Effector memory CD8-positive, alpha-beta T cell (primary cell): ENCODE measurements around the gene LOC101059915.

Source experiments
- ATAC-seq: fragments of 150-1000 bp; cut with Tn5 transposase; replicated peaks from 2 replicates; pipeline ENCODE4 v1.10.0; 2021; ENCODE audit warnings: mild to moderate bottlenecking, moderate library complexity
- DNase-seq, 3 experiments: peaks; one replicate each; pipeline ENCODE4 v3.0.0; 2021
- H3K27ac Mint-ChIP-seq, 2 donors: one replicate each; pipeline ENCODE4 v1.8.0; 2022; ENCODE audit warnings: mild to moderate bottlenecking in 2 of 2, mixed read lengths in 2 of 2, moderate library complexity in 2 of 2
- H3K27me3 Mint-ChIP-seq, 2 donors: one replicate each; pipeline ENCODE4 v1.8.0; 2022; ENCODE audit warnings: mixed read lengths in 2 of 2
- H3K36me3 Mint-ChIP-seq: one replicate; pipeline ENCODE4 v1.8.0; 2022; ENCODE audit warnings: mild to moderate bottlenecking, moderate library complexity, mixed read lengths; ENCODE audit not compliant: insufficient read depth
- H3K4me1 Mint-ChIP-seq, 2 donors: one replicate each; pipeline ENCODE4 v1.8.0; 2022; ENCODE audit warnings: low read depth in 2 of 2, mixed read lengths in 2 of 2
- H3K4me3 Mint-ChIP-seq, 2 donors: one replicate each; pipeline ENCODE4 v1.8.0; 2022; ENCODE audit warnings: mild to moderate bottlenecking in 2 of 2, mixed read lengths in 2 of 2, moderate library complexity in 2 of 2
- H3K9me3 Mint-ChIP-seq, 2 donors: one replicate each; pipeline ENCODE4 v1.8.0; 2022; ENCODE audit warnings: mixed read lengths in 2 of 2

LOC101059915 gene

DNA sequence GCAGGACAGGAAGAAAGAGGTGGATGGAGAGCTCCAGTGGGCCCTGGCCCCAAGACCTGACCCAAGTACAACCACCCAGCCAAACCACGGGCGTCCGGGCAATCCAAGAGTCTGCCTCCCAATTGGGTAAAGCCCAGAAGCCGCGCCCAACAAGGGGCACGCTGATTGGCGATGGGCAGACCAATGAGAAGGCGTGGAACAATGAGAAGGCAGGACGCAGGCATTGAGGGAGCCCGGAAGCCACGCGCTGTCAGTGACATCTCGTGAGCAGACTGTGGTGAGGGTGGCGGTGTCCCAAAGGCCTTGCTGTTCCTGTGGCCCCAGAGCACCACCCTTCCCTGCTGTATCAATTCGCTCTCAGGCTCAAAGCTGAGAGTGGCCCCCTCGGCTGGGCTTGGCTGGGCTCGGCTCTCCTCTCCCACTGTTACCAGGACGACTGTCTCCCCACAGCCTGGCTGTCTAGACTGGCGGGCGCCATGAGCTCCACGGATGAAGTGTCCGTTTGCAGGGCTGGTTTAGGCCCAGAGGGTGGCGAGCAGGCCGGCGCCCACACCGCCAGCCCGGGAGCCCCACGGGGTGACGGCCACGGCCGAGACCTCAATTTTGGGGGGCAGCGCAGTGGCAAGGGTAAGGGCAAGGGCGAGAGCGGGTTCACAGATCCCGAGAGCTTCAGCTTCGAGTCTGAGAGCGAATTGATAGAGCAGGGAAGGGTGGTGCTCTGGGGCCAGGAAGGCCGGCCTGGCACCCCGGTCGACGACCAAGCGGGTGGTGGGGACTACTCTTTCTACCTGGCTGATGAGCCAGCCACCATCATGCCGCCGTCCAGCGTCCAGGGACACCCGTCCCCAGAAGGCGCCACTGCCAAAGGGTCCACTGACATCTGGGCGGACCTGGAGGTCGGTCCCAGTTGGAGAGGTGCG lies at the start of gene LOC101059915:
TSS of gene LOC101059915 (plus strand) at position 219 of the 920 bp plus-strand sequence.
- Mint-ChIP-seq H3K4me1 (peaks cover 4 to 14% of the 10 kb centered on the region in 2 donors), H3K36me3 (peaks cover 5% of the 10 kb centered on the region), H3K27me3 (peaks cover 0 to 15% of the 10 kb centered on the region in 2 donors), H3K9me3 (no peaks in the 10 kb centered on the region), H3K4me3 (no peak within 1 kb of the TSS), H3K27ac (no peak within 1 kb of the TSS)
- no peak for ATAC-seq
- no peak for DNase-seq

DNA sequence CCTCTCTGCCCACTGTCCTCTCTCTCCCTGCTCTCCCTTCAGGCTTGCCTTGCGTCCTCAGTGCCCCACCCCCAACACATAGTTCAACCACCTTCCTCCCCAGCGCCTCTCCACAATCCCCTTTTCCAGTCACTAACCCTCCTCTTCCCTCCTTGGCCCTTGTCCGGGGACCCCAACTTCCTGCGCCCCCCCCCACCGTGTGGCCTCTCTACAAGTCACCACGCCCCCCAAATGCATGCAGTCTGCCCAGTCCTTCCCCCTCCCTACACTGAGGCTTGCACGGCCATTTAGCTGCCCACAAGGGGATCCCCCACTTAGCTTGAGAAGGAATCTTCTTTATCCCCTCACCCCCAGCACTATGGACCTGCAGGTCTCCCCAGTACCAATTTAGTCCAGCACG lies 49.6 kb upstream of the LOC101059915 start:
- H3K4me1 Mint-ChIP-seq, result peaks cover 51 to 52% of the 10 kb centered on the region in 2 donors
- DNase-seq, result no peak
- peak overlapping the region; percentile 98 for H3K27ac Mint-ChIP-seq
- H3K4me3 Mint-ChIP-seq, result peak overlapping the region; percentile 89 to 92
- H3K9me3 Mint-ChIP-seq, result no peaks in the 10 kb centered on the region
- H3K36me3 Mint-ChIP-seq, result peaks cover 68% of the 10 kb centered on the region
- no peak for ATAC-seq
- H3K27me3 Mint-ChIP-seq, result no peaks in the 10 kb centered on the region

GRCh38 chrX:71618303-71618721 lies 49.0 kb upstream of the LOC101059915 start, which contains the start of gene CXCR3:
Gene CXCR3 (minus strand): TSS chrX:71618511. CDS start chrX:71618449, 62 bp downstream.
- Mint-ChIP-seq H3K36me3 (peaks cover 71% of the 10 kb centered on the region), H3K9me3 (no peaks in the 10 kb centered on the region), H3K27ac (peak within 1 kb of the TSS; percentile 98), H3K4me3 (peak within 1 kb of the TSS; percentile 89 to 92), H3K4me1 (peaks cover 55 to 58% of the 10 kb centered on the region in 2 donors), H3K27me3 (no peaks in the 10 kb centered on the region)
- DNase-seq, result peak in 2 of 3 experiments; percentile 29 to 44
- peak; percentile 27 for ATAC-seq

- H3K4me1 Mint-ChIP-seq, result peaks cover 57 to 63% of the 10 kb centered on the region in 2 donors
- H3K4me3 Mint-ChIP-seq, result peak overlapping the region; percentile 89 to 92
- DNase-seq (no peak), ATAC-seq (no peak)
- peak overlapping the region; percentile 98 for H3K27ac Mint-ChIP-seq
- H3K9me3 Mint-ChIP-seq, result no peaks in the 10 kb centered on the region
- H3K36me3 Mint-ChIP-seq, result peaks cover 75% of the 10 kb centered on the region
- no peaks in the 10 kb centered on the region for H3K27me3 Mint-ChIP-seq
These were observed 48.6 kb upstream of the LOC101059915 start for GRCh38 chrX:71618787-71619186.

DNA sequence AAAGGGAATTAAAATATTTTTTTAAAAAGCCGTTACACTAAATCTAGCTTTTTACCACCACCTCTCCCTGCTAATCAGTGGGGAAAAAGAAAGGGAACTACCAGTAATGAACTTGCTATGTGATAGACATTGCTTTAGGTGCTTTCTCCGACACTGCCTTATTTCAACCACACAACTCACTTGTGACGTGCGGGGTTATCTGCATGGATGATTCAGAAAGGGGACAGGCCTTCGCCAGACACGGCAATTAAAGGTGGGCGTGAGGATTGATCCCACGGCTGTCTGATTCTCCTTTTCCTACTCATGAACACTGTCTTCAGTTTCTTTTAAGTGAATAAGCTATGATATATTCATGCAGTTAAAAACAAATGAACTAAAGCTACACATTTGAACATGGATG lies 48.2 kb upstream of the LOC101059915 start:
- no peaks in the 10 kb centered on the region for H3K27me3 Mint-ChIP-seq
- H3K27ac Mint-ChIP-seq, result peak overlapping the region; percentile 98
- H3K36me3 Mint-ChIP-seq, result peaks cover 71% of the 10 kb centered on the region
- peaks cover 58 to 65% of the 10 kb centered on the region in 2 donors for H3K4me1 Mint-ChIP-seq
- H3K4me3 Mint-ChIP-seq, result peak overlapping the region; percentile 89 to 92
- ATAC-seq (peak; percentile 45), DNase-seq (peak; percentile 39 to 57 (median 41))
- no peaks in the 10 kb centered on the region for H3K9me3 Mint-ChIP-seq

- Mint-ChIP-seq H3K36me3 (peaks cover 65% of the 10 kb centered on the region), H3K27me3 (no peaks in the 10 kb centered on the region), H3K9me3 (no peaks in the 10 kb centered on the region), H3K4me1 (peaks cover 56 to 64% of the 10 kb centered on the region in 2 donors), H3K27ac (peak overlapping the region; percentile 98), H3K4me3 (peak overlapping the region; percentile 89 to 92)
- DNase-seq, result no peak
- ATAC-seq, result no peak
These were observed 47.4 kb upstream of the LOC101059915 start for GRCh38 chrX:71619986-71620385.

GRCh38 chrX:71621603-71622002 lies 45.7 kb upstream of the LOC101059915 start:
- DNase-seq (no peak), ATAC-seq (no peak)
- Mint-ChIP-seq H3K9me3 (no peaks in the 10 kb centered on the region), H3K4me1 (peaks cover 42 to 51% of the 10 kb centered on the region in 2 donors), H3K27ac (peak overlapping the region; percentile 98), H3K27me3 (no peaks in the 10 kb centered on the region), H3K36me3 (peaks cover 51% of the 10 kb centered on the region), H3K4me3 (peak overlapping the region; percentile 52 to 84)

DNA sequence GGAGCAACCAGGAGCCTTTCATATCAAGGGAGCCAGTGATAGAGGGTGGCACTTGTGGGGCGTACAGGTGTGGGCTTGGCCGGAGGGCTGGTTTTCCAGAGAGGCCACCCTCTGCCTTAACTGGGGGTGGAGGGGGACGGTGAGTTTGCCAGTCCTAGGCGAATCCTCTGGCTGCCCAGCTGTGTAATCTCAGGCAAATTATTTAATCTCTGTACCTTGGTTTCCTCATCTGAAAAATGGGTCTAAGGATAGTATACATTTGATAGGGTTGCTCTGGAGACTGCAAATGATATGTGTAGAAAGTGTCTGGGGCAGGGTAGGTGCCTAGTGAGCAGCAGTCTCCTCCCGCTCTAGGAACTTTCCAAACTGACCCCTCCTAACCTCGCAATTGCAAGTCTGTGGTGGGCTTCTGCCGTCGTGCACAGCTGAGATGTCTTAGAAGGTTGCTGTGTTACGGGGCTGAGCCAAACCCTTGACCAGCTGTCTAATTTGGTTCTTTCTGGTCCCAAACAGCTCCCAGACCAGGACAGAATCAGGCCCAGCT lies 45.2 kb upstream of the LOC101059915 start:
- peaks cover 46% of the 10 kb centered on the region for H3K36me3 Mint-ChIP-seq
- H3K27ac Mint-ChIP-seq, result peak overlapping the region; percentile 98
- DNase-seq (peak in 1 of 3 experiments; percentile 14), ATAC-seq (peak; percentile 3)
- H3K27me3 Mint-ChIP-seq, result no peaks in the 10 kb centered on the region
- peaks cover 37 to 48% of the 10 kb centered on the region in 2 donors for H3K4me1 Mint-ChIP-seq
- H3K9me3 Mint-ChIP-seq, result no peaks in the 10 kb centered on the region
- peak overlapping the region; percentile 84 to 85 for H3K4me3 Mint-ChIP-seq

GRCh38 chrX:71622576-71623450 lies 44.5 kb upstream of the LOC101059915 start:
- Mint-ChIP-seq H3K36me3 (peaks cover 40% of the 10 kb centered on the region), H3K27me3 (no peaks in the 10 kb centered on the region), H3K27ac (peak overlapping the region; percentile 98), H3K4me1 (peaks cover 32 to 44% of the 10 kb centered on the region in 2 donors), H3K9me3 (no peaks in the 10 kb centered on the region), H3K4me3 (peak overlapping the region; percentile 84 to 85)
- DNase-seq (peak; percentile 67 to 73 (median 68)), ATAC-seq (peak; percentile 72)

GRCh38 chrX:71623714-71624113 lies 43.6 kb upstream of the LOC101059915 start:
- Mint-ChIP-seq H3K27ac (peak overlapping the region; percentile 98), H3K9me3 (no peaks in the 10 kb centered on the region), H3K4me1 (peaks cover 27 to 39% of the 10 kb centered on the region in 2 donors), H3K27me3 (no peaks in the 10 kb centered on the region), H3K36me3 (peaks cover 31% of the 10 kb centered on the region), H3K4me3 (peak overlapping the region; percentile 84 to 85)
- peak in 1 of 3 experiments; percentile 23 for DNase-seq
- ATAC-seq, result peak; percentile 20

- Mint-ChIP-seq H3K27ac (no peak overlapping the region), H3K9me3 (no peaks in the 10 kb centered on the region), H3K27me3 (no peaks in the 10 kb centered on the region), H3K4me1 (peaks cover 23 to 32% of the 10 kb centered on the region in 2 donors), H3K36me3 (peaks cover 25% of the 10 kb centered on the region), H3K4me3 (no peak overlapping the region)
- ATAC-seq (no peak), DNase-seq (no peak)
These were observed 41.9 kb upstream of the LOC101059915 start for GRCh38 chrX:71625471-71625870.

- Mint-ChIP-seq H3K27me3 (no peaks in the 10 kb centered on the region), H3K36me3 (peaks cover 18% of the 10 kb centered on the region), H3K27ac (no peak overlapping the region), H3K4me3 (no peak overlapping the region), H3K4me1 (peaks cover 22 to 27% of the 10 kb centered on the region in 2 donors), H3K9me3 (no peaks in the 10 kb centered on the region)
- DNase-seq, result no peak
- no peak for ATAC-seq
These were observed 40.8 kb upstream of the LOC101059915 start for GRCh38 chrX:71626576-71626975.
